ENCODE data around the gene SPIRE2.

GRCh38 chr16:89919535-89920406, 91.5 kb downstream of the SPIRE2 start:
- no peak for TF ChIP-seq CTCF (IDR thresholded peaks at IDR 0.05; ENCODE audit: poor library complexity)
- no peak for TF ChIP-seq EZH2phosphoT487 (IDR thresholded peaks at IDR 0.05; ENCODE audit: low read depth, severe bottlenecking, unreplicated experiment)
- no peak for TF ChIP-seq EZH2 (IDR thresholded peaks at IDR 0.05; ENCODE audit: borderline replicate concordance)

Data from hepatocyte (in vitro differentiated cells).